ENCODE measurements around the gene FBXO42. TPM values are rescaled to one million over a fixed set of nuclear protein-coding genes. Genes with fewer than 3 reads are reported as not detected.
"Not testable (repeated sequence)": the region's sequence is repeated elsewhere in the genome, so short reads cannot be mapped to it uniquely, and the experiment has no call there.

FBXO42 gene
- polyA plus RNA-seq, 3 donors from 2014 or later = 12.2 to 26.2 (median 24.7) TPM

- Mint-ChIP-seq H3K27me3 (ENCODE audit: low read depth in 3 of 3) (no peaks in the 10 kb centered on the region), H3K4me3 (peak overlapping the region in 4 of 5 donors; percentile 13 to 46 (median 38)), H3K27ac (peak overlapping the region in 4 of 6 donors; percentile 6 to 74 (median 40)), H3K36me3 (peaks cover 0 to under 1% (median 0%) of the 10 kb centered on the region in 3 donors), H3K9me3 (no peaks in the 10 kb centered on the region), H3K4me1 (peaks cover 17 to 27% of the 10 kb centered on the region in 2 donors)
- no peak for DNase-seq
Observed at GRCh38 chr1:16218674-16219071, 133.6 kb downstream of the FBXO42 start.

GRCh38 chr1:16218014-16218673 is 134.1 kb downstream of the FBXO42 start:
- H3K36me3 Mint-ChIP-seq = no peaks in the 10 kb centered on the region
- peak overlapping the region; percentile 33 to 90 (median 87) for H3K4me3 Mint-ChIP-seq
- H3K9me3 Mint-ChIP-seq = no peaks in the 10 kb centered on the region
- H3K4me1 Mint-ChIP-seq = peaks cover 17 to 27% of the 10 kb centered on the region in 2 donors
- H3K27me3 Mint-ChIP-seq (ENCODE audit: low read depth in 3 of 3) = no peaks in the 10 kb centered on the region
- no peak for DNase-seq
- H3K27ac Mint-ChIP-seq = peak overlapping the region in 5 of 6 donors; percentile 6 to 84 (median 51)

GRCh38 chr1:16217061-16217785 is 135.1 kb downstream of the FBXO42 start:
- peak; percentile 85 to 88 (median 87) for DNase-seq
- no peaks in the 10 kb centered on the region for H3K9me3 Mint-ChIP-seq
- H3K27ac Mint-ChIP-seq = peak overlapping the region in 5 of 6 donors; percentile 75 to 89 (median 81)
- H3K27me3 Mint-ChIP-seq (ENCODE audit: low read depth in 3 of 3) = no peaks in the 10 kb centered on the region
- peak overlapping the region; percentile 87 to 90 (median 89) for H3K4me3 Mint-ChIP-seq
- no peaks in the 10 kb centered on the region for H3K36me3 Mint-ChIP-seq
- peaks cover 17 to 27% of the 10 kb centered on the region in 2 donors for H3K4me1 Mint-ChIP-seq

- Mint-ChIP-seq H3K27me3 (ENCODE audit: low read depth in 3 of 3) (no peaks in the 10 kb centered on the region), H3K4me3 (peak overlapping the region; percentile 87 to 90 (median 89)), H3K4me1 (peaks cover 17 to 27% of the 10 kb centered on the region in 2 donors), H3K27ac (peak overlapping the region in 4 of 6 donors; percentile 46 to 81 (median 76)), H3K36me3 (no peaks in the 10 kb centered on the region), H3K9me3 (no peaks in the 10 kb centered on the region)
- DNase-seq = peak; percentile 50 to 69 (median 65)
Observed at GRCh38 chr1:16215882-16216753, 136.2 kb downstream of the FBXO42 start.

- not testable (repeated sequence) for DNase-seq; H3K9me3 Mint-ChIP-seq; H3K27me3 Mint-ChIP-seq (ENCODE audit: low read depth in 3 of 3); H3K4me3 Mint-ChIP-seq; H3K36me3 Mint-ChIP-seq; H3K27ac Mint-ChIP-seq
- H3K4me1 Mint-ChIP-seq = peaks cover 17 to 27% of the 10 kb centered on the region in 2 donors
Observed at GRCh38 chr1:16215240-16215639, 137.0 kb downstream of the FBXO42 start.

GRCh38 chr1:16213544-16213943 is 138.7 kb downstream of the FBXO42 start:
- DNase-seq; H3K27me3 Mint-ChIP-seq (ENCODE audit: low read depth in 3 of 3); H3K9me3 Mint-ChIP-seq; H3K4me3 Mint-ChIP-seq; H3K36me3 Mint-ChIP-seq; H3K27ac Mint-ChIP-seq: not testable (repeated sequence)
- peaks cover 17 to 24% of the 10 kb centered on the region in 2 donors for H3K4me1 Mint-ChIP-seq

- Mint-ChIP-seq H3K27me3 (ENCODE audit: low read depth in 3 of 3) (peaks cover 0 to 2% (median 0%) of the 10 kb centered on the region in 3 donors), H3K4me3 (no peak overlapping the region), H3K9me3 (no peaks in the 10 kb centered on the region), H3K27ac (no peak overlapping the region), H3K4me1 (peaks cover 17 to 22% of the 10 kb centered on the region in 2 donors), H3K36me3 (no peaks in the 10 kb centered on the region)
- no peak for DNase-seq
Observed at GRCh38 chr1:16213013-16213412, 139.3 kb downstream of the FBXO42 start.

GRCh38 chr1:16212251-16212961 is 139.9 kb downstream of the FBXO42 start, which contains the start of gene ARHGEF19:
Gene ARHGEF19 (minus strand): TSS chr1:16212652. CDS start chr1:16209054, 3,598 bp downstream.
- no peaks in the 10 kb centered on the region for H3K9me3 Mint-ChIP-seq
- no peak within 1 kb of the TSS for H3K27ac Mint-ChIP-seq
- no peak for DNase-seq
- no peaks in the 10 kb centered on the region for H3K36me3 Mint-ChIP-seq
- peaks cover 0 to 2% (median 0%) of the 10 kb centered on the region in 3 donors for H3K27me3 Mint-ChIP-seq (ENCODE audit: low read depth in 3 of 3)
- no peak within 1 kb of the TSS for H3K4me3 Mint-ChIP-seq
- peaks cover 17 to 19% of the 10 kb centered on the region in 2 donors for H3K4me1 Mint-ChIP-seq

- H3K4me1 Mint-ChIP-seq = peaks cover 14 to 15% of the 10 kb centered on the region in 2 donors
- H3K27ac Mint-ChIP-seq = no peak overlapping the region
- no peak overlapping the region for H3K4me3 Mint-ChIP-seq
- H3K27me3 Mint-ChIP-seq (ENCODE audit: low read depth in 3 of 3) = peaks cover 0 to 2% (median 2%) of the 10 kb centered on the region in 3 donors
- H3K9me3 Mint-ChIP-seq = no peaks in the 10 kb centered on the region
- DNase-seq = no peak
- H3K36me3 Mint-ChIP-seq = no peaks in the 10 kb centered on the region
Observed at GRCh38 chr1:16211824-16212223, 140.5 kb downstream of the FBXO42 start.

GRCh38 chr1:16210581-16210980 is 141.7 kb downstream of the FBXO42 start:
- Mint-ChIP-seq H3K9me3 (no peaks in the 10 kb centered on the region), H3K27ac (peak overlapping the region in 1 of 6 donors; percentile 55), H3K4me3 (no peak overlapping the region), H3K4me1 (peaks cover 8 to 9% of the 10 kb centered on the region in 2 donors), H3K27me3 (ENCODE audit: low read depth in 3 of 3) (peaks cover 0 to 4% (median 2%) of the 10 kb centered on the region in 3 donors), H3K36me3 (no peaks in the 10 kb centered on the region)
- DNase-seq = no peak

- no peak for DNase-seq
- Mint-ChIP-seq H3K27ac (peak overlapping the region in 1 of 6 donors; percentile 2), H3K9me3 (no peaks in the 10 kb centered on the region), H3K27me3 (ENCODE audit: low read depth in 3 of 3) (peaks cover 0 to 4% (median 2%) of the 10 kb centered on the region in 3 donors), H3K36me3 (no peaks in the 10 kb centered on the region), H3K4me3 (no peak overlapping the region), H3K4me1 (peaks cover 7 to 9% of the 10 kb centered on the region in 2 donors)
Observed at GRCh38 chr1:16209847-16210407, 142.4 kb downstream of the FBXO42 start.

- Mint-ChIP-seq H3K4me3 (peak overlapping the region in 2 of 5 donors; percentile 36 to 41), H3K27ac (peak overlapping the region in 4 of 6 donors; percentile 2 to 28 (median 20)), H3K27me3 (ENCODE audit: low read depth in 3 of 3) (peaks cover 0 to 6% (median 2%) of the 10 kb centered on the region in 3 donors), H3K4me1 (peaks cover 7 to 9% of the 10 kb centered on the region in 2 donors), H3K9me3 (no peaks in the 10 kb centered on the region), H3K36me3 (no peaks in the 10 kb centered on the region)
- no peak for DNase-seq
Observed at GRCh38 chr1:16209132-16209846, 143.0 kb downstream of the FBXO42 start.
